A673 (cell line): ENCODE measurements around the gene GRIK2. TPM values are rescaled to one million over a fixed set of nuclear protein-coding genes. Genes with fewer than 3 reads are reported as not detected.
"Not testable (repeated sequence)": the region's sequence is repeated elsewhere in the genome, so short reads cannot be mapped to it uniquely, and the experiment has no call there.

Source experiments
- BruUV-seq: library from RNA; stranded (reverse); fragments of 400-500 nt; replicated peaks from 2 replicates; lab custom pipeline; 2021; lab: Mats Ljungman, UMichigan
- CTCF ChIA-PET: fragments of 300-600 bp; sonication (Branson Sonifier 250); formaldehyde crosslinking; loops from one replicate; lab custom pipeline; 2022; ENCODE audit warnings: antibody characterized with exemption; lab: Charles Lee
- POLR2A ChIA-PET: fragments of 300-600 bp; sonication (Branson Sonifier 250); formaldehyde crosslinking; loops from one replicate; lab custom pipeline; 2022; ENCODE audit warnings: antibody characterized with exemption; ENCODE audit not compliant: low non-redundant PET; lab: Charles Lee
- DNase-seq: peaks from one replicate; pipeline ENCODE4 v3.0.0-alpha.2; 2015; ENCODE audit warnings: low spot score
- H3K27ac ChIP-seq: fragments of 200-600 bp; sonication (generic); 2 replicates; pipeline ENCODE4 v1.5.1; 2016; ENCODE audit warnings: mixed run types, low read depth, mild to moderate bottlenecking, mixed read lengths, antibody characterized with exemption, low read length; ENCODE audit not compliant: poor library complexity, severe bottlenecking
- H3K27me3 ChIP-seq: fragments of 200-600 bp; sonication (generic); replicated peaks from 2 replicates; pipeline ENCODE4 v1.6.1; 2017; ENCODE audit warnings: mixed run types, low read depth, mild to moderate bottlenecking, mixed read lengths, antibody characterized with exemption, low read length; ENCODE audit not compliant: insufficient read depth, poor library complexity
- H3K36me3 ChIP-seq: fragments of 200-600 bp; sonication (generic); 2 replicates; pipeline ENCODE4 v1.6.1; 2016; ENCODE audit warnings: mixed run types, mild to moderate bottlenecking, mixed read lengths, antibody characterized with exemption, low read length; ENCODE audit not compliant: insufficient read depth, poor library complexity, severe bottlenecking
- H3K4me1 ChIP-seq: fragments of 200-600 bp; sonication (generic); 2 replicates; pipeline ENCODE4 v1.6.1; 2017; ENCODE audit warnings: mixed run types, mild to moderate bottlenecking, mixed read lengths, antibody characterized with exemption, low read length; ENCODE audit not compliant: insufficient read depth, poor library complexity, severe bottlenecking
- H3K4me3 ChIP-seq: fragments of 200-600 bp; sonication (generic); 2 replicates; pipeline ENCODE4 v1.5.1; 2016; ENCODE audit warnings: low read depth, mixed run types, mild to moderate bottlenecking, mixed read lengths, low read length; ENCODE audit not compliant: poor library complexity, severe bottlenecking
- H3K9me3 ChIP-seq: fragments of 200-600 bp; sonication (generic); 2 replicates; pipeline ENCODE4 v1.6.1; 2016; ENCODE audit warnings: mixed run types, low read depth, mild to moderate bottlenecking, mixed read lengths, antibody characterized with exemption, low read length; ENCODE audit not compliant: poor library complexity, severe bottlenecking
- CTCF ChIP-seq: fragments of 300-800, 200-600 bp; sonication (generic); conservative IDR thresholded peaks from 2 replicates; pipeline ENCODE4 v1.5.1; 2017; ENCODE audit warnings: low read depth, mild to moderate bottlenecking, antibody characterized with exemption, low read length, moderate library complexity, mixed read lengths
- EZH2 ChIP-seq: fragments of 200-600 bp; sonication (generic); IDR thresholded peaks from 2 replicates; pipeline ENCODE4 v1.6.1; 2017; ENCODE audit warnings: borderline replicate concordance, low read depth, mild to moderate bottlenecking, mixed read lengths, antibody characterized with exemption, low read length; ENCODE audit not compliant: poor library complexity, severe bottlenecking
- intact Hi-C: fragments of 100-400 bp; cut with micrococcal nuclease; formaldehyde crosslinking; loops from one replicate; pipeline ENCODE4 v1.10.0; 2022; ENCODE audit not compliant: unreplicated experiment
- total RNA-seq: library from RNA; stranded (reverse); gene quantifications from 2 replicates; pipeline ENCODE4 v1.2.3, GENCODE V29; 2021

The GRIK2 gene
- total RNA-seq, 1 experiment from 2014 or later = 62.1 TPM

- POLR2A ChIA-PET = no interaction called here
Observed at GRCh38 chr6:101379926-101380325, 13.6 kb upstream of the GRIK2 start.

DNA sequence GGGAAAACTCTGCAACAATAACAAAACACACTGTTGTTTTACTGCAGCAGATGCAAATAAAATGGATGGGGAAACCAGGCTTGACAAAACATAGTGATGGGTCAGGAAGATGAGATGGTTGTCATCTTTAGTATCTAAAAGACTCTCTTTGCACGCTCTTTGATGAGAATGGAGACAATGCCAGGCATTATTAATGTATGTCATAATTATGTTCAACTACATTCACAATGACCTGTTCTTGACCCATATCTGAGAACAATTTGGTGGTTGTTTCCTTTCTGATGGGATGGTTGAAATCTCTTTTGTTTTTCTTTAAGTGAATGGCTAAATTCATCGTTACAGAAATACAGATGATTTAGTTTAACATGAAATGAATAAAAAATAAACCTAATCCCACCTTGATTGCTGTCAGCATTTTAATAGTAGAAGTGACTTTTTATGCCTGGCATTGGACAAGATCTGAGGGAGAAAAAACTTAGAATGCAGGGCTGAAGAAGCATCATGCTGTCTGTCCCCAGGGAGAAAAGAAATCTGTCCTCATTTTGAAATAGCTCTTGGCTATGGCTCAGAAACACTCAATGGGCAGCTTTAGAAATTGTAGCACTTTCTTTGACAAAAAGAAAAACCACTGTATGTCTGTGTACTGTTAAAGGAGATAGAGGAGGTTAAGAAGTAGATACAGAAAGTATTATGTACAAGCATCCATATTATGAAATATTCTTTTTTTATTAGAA lies 12.4 kb upstream of the GRIK2 start:
- no peaks in the 10 kb centered on the region for H3K27me3 ChIP-seq
- POLR2A ChIA-PET = interaction anchor here (0.6 kb wide), 2 partner anchors 40 to 144 kb away, joined by 7 to 9 read pairs; no protein-coding TSS in a partner anchor
- intact Hi-C loops = no loop called here

More at GRCh38 chr6:101379926-101380325, 13.6 kb upstream of the GRIK2 start:
- Histone ChIP-seq H3K9me3 (no peaks in the 10 kb centered on the region), H3K27ac (no peak overlapping the region), H3K27me3 (no peaks in the 10 kb centered on the region), H3K4me3 (no peak overlapping the region), H3K36me3 (no peaks in the 10 kb centered on the region), H3K4me1 (no peaks in the 10 kb centered on the region)
- DNase-seq = no peak
- TF ChIP-seq CTCF (no peak), EZH2 (no peak)
- CTCF ChIA-PET = no interaction called here
- intact Hi-C loops = no loop called here
- no TSS peak for BruUV-seq

GRCh38 chr6:101383747-101384146 lies 9.8 kb upstream of the GRIK2 start:
- H3K4me3 ChIP-seq, DNase-seq, H3K36me3 ChIP-seq, H3K27ac ChIP-seq, H3K4me1 ChIP-seq, CTCF ChIA-PET, intact Hi-C loops, POLR2A ChIA-PET, H3K9me3 ChIP-seq, H3K27me3 ChIP-seq, BruUV-seq: not testable (repeated sequence)

More for the DNA sequence above, 12.4 kb upstream of the GRIK2 start:
- CTCF ChIA-PET = no interaction called here
- no peaks in the 10 kb centered on the region for H3K4me1 ChIP-seq
- TF ChIP-seq EZH2 (no peak), CTCF (no peak)
- H3K4me3 ChIP-seq = no peak overlapping the region
- no peaks in the 10 kb centered on the region for H3K9me3 ChIP-seq
- BruUV-seq = no TSS peak
- H3K27ac ChIP-seq = no peak overlapping the region
- no peaks in the 10 kb centered on the region for H3K36me3 ChIP-seq
- DNase-seq = peak; percentile 46
